Spleen (tissue), 7 donors: ENCODE measurements around the gene SNRPB2.

Experiments used
- POLR2A ChIP-seq, 3 donors: fragments of 450-650 bp; IDR thresholded peaks; one replicate each; pipeline ENCODE4 v1.5.1; 2017; ENCODE audit warnings: antibody characterized with exemption in 3 of 3, mild to moderate bottlenecking in 1 of 3
- POLR2AphosphoS5 ChIP-seq, 3 donors: sonication (generic); formaldehyde crosslinking; IDR thresholded peaks; one replicate each; pipeline ENCODE4 v1.5.1; 2017; ENCODE audit warnings: antibody characterized with exemption in 3 of 3
- TF ChIP-seq, protein P1 (sequence below), 11 experiments: fragments of 200-600 bp in 7 of 11; fragments of 450-650 bp in 4 of 11; sonication (generic) in 4 of 11; IDR thresholded peaks in 8 of 11; conservative IDR thresholded peaks in 3 of 11; 1 replicate in 7 of 11; 2 replicates in 4 of 11; pipeline versions ENCODE4 v1.4.0 to v1.8.0; 2016 to 2021; ENCODE audit warnings: antibody characterized with exemption in 11 of 11, inconsistent platforms in 4 of 11, mild to moderate bottlenecking in 1 of 11
- donor health status: DM: no; HTN: no; CAD: no; lungs with moderate emphysema.
- donor health status: DM: no; HTN: no; CAD: no.
- donor health status: DM: no; HTN: no; CAD: no.

DNA sequence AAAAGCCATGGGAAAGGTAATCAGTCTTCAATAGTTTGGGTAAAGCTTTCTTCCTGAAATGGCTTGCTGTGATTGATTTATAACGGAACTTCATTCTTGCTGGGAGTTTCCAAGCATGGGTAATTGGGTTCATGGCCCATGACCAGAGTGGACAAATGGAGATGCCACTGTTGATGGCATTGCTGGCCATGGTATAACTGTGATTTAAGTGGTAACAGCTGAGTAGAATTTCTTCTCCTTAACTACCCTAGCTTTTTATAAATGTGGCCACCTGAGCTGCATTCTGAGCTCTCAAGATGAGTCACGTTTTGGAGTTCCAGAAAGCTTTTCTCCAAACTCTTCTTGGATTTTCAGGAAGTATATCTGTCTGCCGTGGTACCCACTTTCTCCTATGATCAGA is 39.9 kb upstream of the SNRPB2 start:
- TF ChIP-seq POLR2A (IDR thresholded peaks at IDR 0.05) (no peak), POLR2AphosphoS5 (IDR thresholded peaks at IDR 0.05) (no peak)
- TF ChIP-seq, protein P1, sequence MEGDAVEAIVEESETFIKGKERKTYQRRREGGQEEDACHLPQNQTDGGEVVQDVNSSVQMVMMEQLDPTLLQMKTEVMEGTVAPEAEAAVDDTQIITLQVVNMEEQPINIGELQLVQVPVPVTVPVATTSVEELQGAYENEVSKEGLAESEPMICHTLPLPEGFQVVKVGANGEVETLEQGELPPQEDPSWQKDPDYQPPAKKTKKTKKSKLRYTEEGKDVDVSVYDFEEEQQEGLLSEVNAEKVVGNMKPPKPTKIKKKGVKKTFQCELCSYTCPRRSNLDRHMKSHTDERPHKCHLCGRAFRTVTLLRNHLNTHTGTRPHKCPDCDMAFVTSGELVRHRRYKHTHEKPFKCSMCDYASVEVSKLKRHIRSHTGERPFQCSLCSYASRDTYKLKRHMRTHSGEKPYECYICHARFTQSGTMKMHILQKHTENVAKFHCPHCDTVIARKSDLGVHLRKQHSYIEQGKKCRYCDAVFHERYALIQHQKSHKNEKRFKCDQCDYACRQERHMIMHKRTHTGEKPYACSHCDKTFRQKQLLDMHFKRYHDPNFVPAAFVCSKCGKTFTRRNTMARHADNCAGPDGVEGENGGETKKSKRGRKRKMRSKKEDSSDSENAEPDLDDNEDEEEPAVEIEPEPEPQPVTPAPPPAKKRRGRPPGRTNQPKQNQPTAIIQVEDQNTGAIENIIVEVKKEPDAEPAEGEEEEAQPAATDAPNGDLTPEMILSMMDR (IDR thresholded peaks at IDR 0.05 in 8 of 11, conservative IDR thresholded peaks at IDR 0.05 in 3 of 11), result no peak
